GM13977 (cell line): ENCODE results near the gene CLMN.

ENCODE experiments used
- DNase-seq: peaks from one replicate; pipeline ENCODE4 v3.0.0; 2012; ENCODE audit warnings: low spot score
- CTCF ChIP-seq: IDR thresholded peaks from 2 replicates; pipeline ENCODE4 v1.5.1; 2012; ENCODE audit warnings: mild to moderate bottlenecking, control low read depth; ENCODE audit not compliant: insufficient read depth; ENCODE audit errors: extremely low read depth, missing control alignments
- in situ Hi-C: fragments of 300-500 bp; cut with MboI; formaldehyde crosslinking; loops from one replicate; pipeline ENCODE4 v1.12.0; 2022; ENCODE audit warnings: low sequenced_read_pairs, low pct_unique_long_range_greater_than_20kb, mixed read lengths, inconsistent platforms; ENCODE audit not compliant: unreplicated experiment

Gene CLMN

GRCh38 chr14:95260537-95261361 lies 59.0 kb downstream of the CLMN start:
- no peak for TF ChIP-seq CTCF
- in situ Hi-C loops = no loop called here
- peak; percentile 60 for DNase-seq

GRCh38 chr14:95258754-95259593 lies 60.7 kb downstream of the CLMN start:
- DNase-seq = no peak
- in situ Hi-C loops = no loop called here
- no peak for TF ChIP-seq CTCF

GRCh38 chr14:95258156-95258555 lies 61.6 kb downstream of the CLMN start:
- no peak for DNase-seq
- TF ChIP-seq CTCF = no peak
- in situ Hi-C loops = no loop called here

- in situ Hi-C loops = no loop called here
- DNase-seq = no peak
- no peak for TF ChIP-seq CTCF
Observed at GRCh38 chr14:95257521-95257920, 62.2 kb downstream of the CLMN start.

GRCh38 chr14:95256776-95257060 lies 63.0 kb downstream of the CLMN start:
- DNase-seq = no peak
- in situ Hi-C loops = no loop called here

More at GRCh38 chr14:95256776-95257060, 63.0 kb downstream of the CLMN start:
- no peak for TF ChIP-seq CTCF
